Mucosa of descending colon (tissue), 3 donors: ENCODE data around the gene ITPRIPL2. TPM values are rescaled to one million over a fixed set of nuclear protein-coding genes. Genes with fewer than 3 reads are reported as not detected.

Experiments used
- ATAC-seq: fragments of 200-7000 bp; cut with Tn5 transposase; one replicate; pipeline ENCODE4 v1.9.1; 2020; ENCODE audit warnings: mild to moderate bottlenecking, moderate library complexity
- DNase-seq, 3 donors: peaks; one replicate each; pipeline ENCODE4 v3.0.0-alpha.2; 2020
- H3K36me3 ChIP-seq: fragments of 200-600 bp; one replicate; pipeline ENCODE4 v1.8.0; 2021; ENCODE audit warnings: low read depth, mild to moderate bottlenecking
- H3K4me1 ChIP-seq: fragments of 200-600 bp; one replicate; pipeline ENCODE4 v1.8.0; 2021; ENCODE audit warnings: low read depth, mild to moderate bottlenecking
- H3K4me3 ChIP-seq: fragments of 200-600 bp; one replicate; pipeline ENCODE4 v1.8.0; 2021; ENCODE audit warnings: mild to moderate bottlenecking
- H3K9me3 ChIP-seq: fragments of 200-600 bp; one replicate; pipeline ENCODE4 v1.8.0; 2021; ENCODE audit warnings: mild to moderate bottlenecking
- CTCF ChIP-seq: fragments of 200-600 bp; IDR thresholded peaks from one replicate; pipeline ENCODE4 v1.8.0; 2022; ENCODE audit warnings: antibody characterized with exemption, mild to moderate bottlenecking
- intact Hi-C, 2 donors: fragments of 100-400 bp; cut with DNase I in 1 of 2; cut with micrococcal nuclease in 1 of 2; formaldehyde crosslinking; loops; one replicate each; pipeline versions ENCODE4 v1.11.0 to v1.11.1; 2022; cut with DNase I, micrococcal nuclease
- total RNA-seq, 3 donors: library from RNA; stranded (reverse); fragmentation: NEBNext Ultra II Directional in 2 of 3; extraction: Animal tissue kit (Norgen Biotek cat#: 25700) in 2 of 3; gene quantifications; one replicate each; pipeline versions ENCODE4 v1.2.1 to v1.2.4, GENCODE V29; 2021 to 2023
- donor health status: DM: no; HTN: no; CAD: no; lungs with moderate emphysema.
- donor health status: DM: no; HTN: no; CAD: no.
- donor health status: DM: no; HTN: yes; CAD: no.

The ITPRIPL2 gene
- total RNA-seq, 3 donors from 2014 or later: 36.3 to 49.9 (median 36.5) TPM

GRCh38 chr16:19136549-19137196, 22.9 kb downstream of the ITPRIPL2 start:
- DNase-seq (peak in 2 of 3 donors; percentile 35 to 40), ATAC-seq (peak; percentile 63)
- no peaks in the 10 kb centered on the region for H3K9me3 ChIP-seq
- no peak for TF ChIP-seq CTCF
- H3K4me1 ChIP-seq: peaks cover 27% of the 10 kb centered on the region
- no peak overlapping the region for H3K4me3 ChIP-seq
- intact Hi-C loops: no loop called here
- no peaks in the 10 kb centered on the region for H3K36me3 ChIP-seq

DNA sequence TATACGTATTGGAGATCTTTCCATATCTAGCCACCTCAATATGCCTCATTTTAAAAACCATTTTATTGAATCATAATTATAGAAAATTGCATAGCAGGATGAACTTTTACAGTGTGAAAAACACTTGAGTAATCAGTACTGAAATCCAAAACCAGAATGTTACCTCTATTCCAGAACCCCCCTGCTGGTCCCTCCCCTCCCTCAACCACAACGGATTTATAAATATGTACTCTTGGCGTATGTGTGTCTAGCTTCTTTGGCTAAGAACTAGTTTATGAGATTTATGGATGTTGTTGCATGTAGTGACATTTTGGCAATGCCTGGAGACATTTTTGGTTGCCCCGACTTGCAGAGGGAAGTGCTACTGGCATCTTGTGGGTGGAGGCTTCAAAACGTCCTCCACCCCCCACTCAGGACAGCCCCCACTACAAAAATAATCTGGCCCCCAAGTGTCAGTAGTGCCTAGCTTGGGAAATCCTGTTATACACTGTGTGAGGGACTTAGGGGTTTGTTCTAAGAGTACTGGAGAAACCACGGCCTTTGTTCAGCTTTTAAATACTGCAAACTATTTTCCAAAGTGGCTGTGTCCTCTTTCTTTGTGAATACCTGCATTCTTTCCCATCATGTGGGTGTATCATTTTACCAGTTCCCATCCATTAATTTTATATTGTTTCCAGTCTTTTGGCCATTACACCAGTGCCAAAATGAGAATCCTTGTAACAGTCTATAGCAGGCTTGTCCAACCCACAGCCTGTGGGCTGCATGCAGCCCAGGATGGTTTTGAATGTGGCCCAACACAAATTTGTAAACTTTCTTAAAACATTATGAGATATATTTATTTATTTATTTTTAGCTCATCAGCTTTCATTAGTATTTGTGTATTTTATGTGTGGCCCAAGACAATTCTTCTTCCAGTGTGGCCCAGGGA, 23.7 kb downstream of the ITPRIPL2 start:
- H3K9me3 ChIP-seq: no peaks in the 10 kb centered on the region
- H3K4me1 ChIP-seq: peaks cover 24% of the 10 kb centered on the region
- ATAC-seq (no peak), DNase-seq (no peak)
- H3K4me3 ChIP-seq: no peak overlapping the region
- intact Hi-C loops: no loop called here
- no peak for TF ChIP-seq CTCF
- H3K36me3 ChIP-seq: no peaks in the 10 kb centered on the region

- Histone ChIP-seq H3K36me3 (no peaks in the 10 kb centered on the region), H3K4me1 (peaks cover 24% of the 10 kb centered on the region), H3K4me3 (no peak overlapping the region), H3K9me3 (no peaks in the 10 kb centered on the region)
- intact Hi-C loops: no loop called here
- peak; percentile 30 for ATAC-seq
- DNase-seq: peak; percentile 51 to 79 (median 65)
- no peak for TF ChIP-seq CTCF
Observed at GRCh38 chr16:19138601-19139000, 24.8 kb downstream of the ITPRIPL2 start.

GRCh38 chr16:19139436-19140091, 25.8 kb downstream of the ITPRIPL2 start:
- TF ChIP-seq CTCF: no peak
- intact Hi-C loops: no loop called here
- Histone ChIP-seq H3K9me3 (no peaks in the 10 kb centered on the region), H3K36me3 (no peaks in the 10 kb centered on the region), H3K4me3 (no peak overlapping the region), H3K4me1 (peaks cover 24% of the 10 kb centered on the region)
- no peak for DNase-seq
- no peak for ATAC-seq

DNA sequence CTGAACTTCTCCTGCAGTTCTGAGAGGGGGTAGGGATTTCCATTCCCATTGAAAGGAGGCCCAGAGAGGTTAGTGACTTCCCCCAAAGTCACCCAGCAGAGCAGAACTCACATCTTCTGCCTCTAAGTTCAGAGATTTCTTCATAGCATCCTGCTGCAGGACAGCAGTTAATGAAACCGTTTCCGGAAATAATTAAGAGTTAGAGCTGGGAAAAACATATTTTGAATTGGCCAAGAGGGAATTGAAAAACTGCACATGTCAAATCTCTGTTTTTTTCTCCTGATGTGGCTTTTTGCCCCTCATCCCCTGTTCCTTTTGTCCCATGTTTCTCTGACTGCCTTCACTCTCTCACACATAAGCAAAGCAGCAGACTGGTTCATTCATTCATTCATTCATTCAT, 26.6 kb downstream of the ITPRIPL2 start:
- no peak for TF ChIP-seq CTCF
- DNase-seq: no peak
- H3K4me1 ChIP-seq: peaks cover 24% of the 10 kb centered on the region

More for the DNA sequence above, 26.6 kb downstream of the ITPRIPL2 start:
- no peaks in the 10 kb centered on the region for H3K36me3 ChIP-seq
- ATAC-seq: no peak
- intact Hi-C loops: no loop called here
- H3K4me3 ChIP-seq: no peak overlapping the region
- H3K9me3 ChIP-seq: no peaks in the 10 kb centered on the region
